HepG2 (cell line): ENCODE measurements around the gene ADCY9. TPM values are rescaled to one million over a fixed set of nuclear protein-coding genes. Genes with fewer than 3 reads are reported as not detected.
A peak's percentile ranks its signal among the peaks of the same experiment; 100 is the strongest.

Source experiments
- ATAC-seq: fragments of 200-7000 bp; cut with Tn5 transposase; 3 replicates; pipeline ENCODE4 v1.9.1; 2020; ENCODE audit warnings: mild to moderate bottlenecking, moderate library complexity
- BruUV-seq: library from RNA; stranded (reverse); fragments of 400-500 nt; replicated peaks from 2 replicates; lab custom pipeline; 2021; lab: Mats Ljungman, UMichigan
- CTCF ChIA-PET: fragments of 300-600 bp; formaldehyde crosslinking; extraction: SDS; loops from one replicate; lab custom pipeline; 2021; ENCODE audit warnings: low total read pairs, inconsistent platforms, low intra/inter-chr PET ratio; lab: Yijun Ruan, JAX
- POLR2A ChIA-PET: fragments of 350-600 bp; sonication (Branson Sonifier 250); formaldehyde crosslinking; loops from one replicate; lab custom pipeline; 2020; ENCODE audit warnings: antibody characterized with exemption, inconsistent platforms; lab: Yijun Ruan, JAX
- DNase-seq: peaks from one replicate; pipeline ENCODE4 v3.0.0-alpha.2; 2015; ENCODE audit warnings: low spot score
- FAIRE-seq: peaks from 3 replicates; lab custom pipeline; 2011; peaks lifted over from hg19 to GRCh38; lab: Jason Lieb, UNC
- H2AFZ ChIP-seq: one replicate; pipeline ENCODE4 v1.6.1; 2011; ENCODE audit warnings: low read length, inconsistent platforms
- H3K27ac ChIP-seq: fragments of 300-600 bp; 3 replicates; pipeline ENCODE4 v1.8.0; 2011; ENCODE audit warnings: mixed run types, mild to moderate bottlenecking, mixed read lengths, low read length, inconsistent platforms; ENCODE audit not compliant: insufficient read depth; ENCODE audit errors: extremely low read length
- H3K27me3 ChIP-seq, 2 experiments: fragments of 200-600 bp in 1 of 2; 2 replicates in 1 of 2; 3 replicates in 1 of 2; pipeline versions ENCODE4 v1.6.0 to v1.8.0; 2011; ENCODE audit warnings: low read length in 2 of 2, mild to moderate bottlenecking in 2 of 2, moderate library complexity in 2 of 2, inconsistent platforms in 1 of 2; ENCODE audit not compliant: insufficient read depth in 2 of 2, control insufficient read depth in 1 of 2
- H3K36me3 ChIP-seq, 2 experiments: fragments of 200-600 bp in 1 of 2; replicated peaks in 1 of 2; 2 replicates in 1 of 2; 3 replicates in 1 of 2; pipeline versions ENCODE4 v1.5.1 to v1.8.0; 2011; ENCODE audit warnings: low read length in 2 of 2, inconsistent platforms in 1 of 2; ENCODE audit not compliant: insufficient read depth in 2 of 2, control insufficient read depth in 1 of 2
- H3K4me1 ChIP-seq: 2 replicates; pipeline ENCODE4 v1.5.1; 2012; ENCODE audit warnings: low read length, inconsistent platforms; ENCODE audit not compliant: insufficient read depth
- H3K4me2 ChIP-seq: 2 replicates; pipeline ENCODE4 v1.6.0; 2011; ENCODE audit warnings: low read depth, low read length, inconsistent platforms
- H3K4me3 ChIP-seq, 3 experiments: fragments of 200-600 bp in 1 of 3; sonication (generic), shearing (Covaris generic) in 1 of 3; replicated peaks in 1 of 3; 2 replicates each; pipeline ENCODE4 v1.5.1; 2011 to 2016; ENCODE audit warnings: low read length in 3 of 3, inconsistent platforms in 2 of 3, low read depth in 2 of 3, mild to moderate bottlenecking in 2 of 3, control low read depth in 1 of 3, mixed read lengths in 1 of 3; ENCODE audit not compliant: insufficient read depth in 1 of 3
- H3K79me2 ChIP-seq: one replicate; pipeline ENCODE4 v1.6.1; 2011; ENCODE audit warnings: low read length, inconsistent platforms; ENCODE audit not compliant: insufficient read depth
- H3K9ac ChIP-seq: 2 replicates; pipeline ENCODE4 v1.6.0; 2011; ENCODE audit warnings: mild to moderate bottlenecking, low read depth, low read length, inconsistent platforms; ENCODE audit not compliant: insufficient read depth
- H3K9me3 ChIP-seq: 2 replicates; pipeline ENCODE4 v1.5.1; 2012; ENCODE audit warnings: mild to moderate bottlenecking, low read length
- H4K20me1 ChIP-seq: 2 replicates; pipeline ENCODE4 v1.6.0; 2011; ENCODE audit warnings: inconsistent platforms, mild to moderate bottlenecking, low read length, moderate library complexity; ENCODE audit not compliant: insufficient read depth
- JDP2 ChIP-seq: sonication (generic); formaldehyde crosslinking; IDR thresholded peaks from 2 replicates; pipeline ENCODE4 v1.8.1; 2022; ENCODE audit warnings: missing genetic modification reagents, borderline replicate concordance
- PRPF4 ChIP-seq: fragments of 200-400 bp; formaldehyde crosslinking; IDR thresholded peaks from 2 replicates; pipeline ENCODE4 v1.6.1; 2016; ENCODE audit warnings: low read length, low read depth; ENCODE audit not compliant: poor library complexity, severe bottlenecking
- ZNF253 ChIP-seq: sonication (generic); formaldehyde crosslinking; IDR thresholded peaks from 2 replicates; pipeline ENCODE4 v1.8.0; 2022; ENCODE audit warnings: mild to moderate bottlenecking, missing genetic modification reagents, borderline replicate concordance
- ZNF567 ChIP-seq: sonication (generic); formaldehyde crosslinking; IDR thresholded peaks from 2 replicates; pipeline ENCODE4 v1.8.1; 2023; ENCODE audit warnings: mild to moderate bottlenecking, missing genetic modification reagents, borderline replicate concordance
- ZNF891 ChIP-seq: sonication (generic); formaldehyde crosslinking; IDR thresholded peaks from 2 replicates; pipeline ENCODE4 v1.5.0; 2020; ENCODE audit warnings: mild to moderate bottlenecking, missing genetic modification reagents
- WGBS: methylation state at CpG from one replicate; pipeline ENCODE4 v1.1.6; 2017; ENCODE audit warnings: low lambda C conversion rate; 5-methylcytosine and 5-hydroxymethylcytosine counted together
- in situ Hi-C: cut with HindIII; loops from 2 replicates; pipeline ENCODE4 v1.10.0; 2017; ENCODE audit warnings: low pct_unique_long_range_greater_than_20kb; ENCODE audit not compliant: extremely low pct_ligation_motif_present
- intact Hi-C: fragments of 100-400 bp; cut with micrococcal nuclease; formaldehyde crosslinking; loops from one replicate; pipeline ENCODE4 v1.10.0; 2022; ENCODE audit not compliant: unreplicated experiment
- polyA plus RNA-seq, 8 experiments: library from polyadenylated mRNA; depleted of rRNA in 3 of 8; stranded (reverse) in 7 of 8; unstranded in 1 of 8; fragments of >200 nt; fragmentation: Illumina TruSeq in 4 of 8; extraction: Trizol in 4 of 8; gene quantifications; 2 replicates each; pipeline versions ENCODE4 v1.2.1 to v1.2.3, GENCODE V29; 2011 to 2016; ENCODE audit warnings: low read depth in 4 of 8, missing spikeins in 1 of 8, mixed read lengths in 1 of 8; ENCODE audit not compliant: insufficient read depth in 1 of 8
- total RNA-seq, 5 experiments: library from RNA; depleted of rRNA; stranded (reverse); fragments of >200 nt; fragmentation: Illumina TruSeq; extraction: Trizol; gene quantifications; 2 replicates each; pipeline ENCODE4 v1.2.3, GENCODE V29; 2016; ENCODE audit warnings: low read depth in 1 of 5
- TF ChIP-seq, protein P1 (sequence below): sonication (generic); formaldehyde crosslinking; IDR thresholded peaks from 2 replicates; pipeline ENCODE4 v1.4.0; 2020; ENCODE audit warnings: missing genetic modification reagents, borderline replicate concordance
- TF ChIP-seq, protein P2 (sequence below): sonication (generic); formaldehyde crosslinking; IDR thresholded peaks from 2 replicates; pipeline ENCODE4 v1.4.0; 2020; ENCODE audit warnings: mild to moderate bottlenecking, missing genetic modification reagents

ADCY9 gene
- total and polyA plus RNA-seq, 2 of the 13 experiments (the other 11 are each of a cell fraction or from before 2014, with no cell fraction given), result 11.2 to 13.9 TPM

DNA sequence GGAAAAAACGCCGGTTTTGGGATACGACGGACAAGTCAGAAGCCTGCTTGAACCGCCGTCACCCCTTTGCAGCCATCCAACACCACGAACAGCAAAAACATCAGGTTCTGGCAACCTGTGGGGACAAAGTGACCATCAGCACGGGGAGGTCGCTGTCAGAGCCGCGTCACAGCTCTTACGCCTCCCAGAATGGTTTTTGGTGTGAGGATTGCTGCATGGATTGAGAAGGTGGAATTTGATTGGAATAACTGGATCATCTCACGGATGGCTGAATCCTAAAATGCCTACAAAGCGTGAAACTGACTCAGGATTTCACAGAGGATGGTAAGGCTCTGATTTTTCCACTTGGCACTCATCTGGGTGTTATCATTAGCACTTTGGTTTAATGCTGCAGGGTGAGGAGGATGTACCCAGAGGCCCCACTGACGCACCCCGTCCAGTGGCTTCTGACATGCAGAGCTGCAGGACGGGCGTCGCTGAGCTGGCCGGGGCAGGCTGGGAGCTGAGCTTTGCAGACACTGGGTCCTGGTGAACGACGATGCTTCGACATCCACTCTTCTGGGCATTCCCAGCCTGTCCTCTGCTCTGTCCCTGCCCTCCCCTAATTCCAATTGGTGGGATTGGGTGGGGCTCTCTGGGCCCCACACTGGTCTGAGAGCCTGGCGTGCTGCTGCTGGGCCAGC, 162.4 kb downstream of the ADCY9 start:
- Histone ChIP-seq H2AFZ (no peak overlapping the region), H3K27me3 (peaks cover 0 to 18% of the 10 kb centered on the region in 2 experiments; a peak in 2 of 5 replicates), H3K79me2 (no peaks in the 10 kb centered on the region), H3K9me3 (no peaks in the 10 kb centered on the region), H3K9ac (no peak overlapping the region), H3K4me2 (no peak overlapping the region), H3K4me1 (peaks cover 11% of the 10 kb centered on the region), H3K36me3 (no peaks in the 10 kb centered on the region), H3K4me3 (no peak overlapping the region), H3K27ac (no peak overlapping the region), H4K20me1 (no peaks in the 10 kb centered on the region)
- ATAC-seq, result no peak
- BruUV-seq, result no TSS peak
- ChIA-PET CTCF (no interaction called here), POLR2A (no interaction called here)
- DNase-seq, result no peak
- FAIRE-seq, result no peak
- TF ChIP-seq ZNF253 (CRISPR knock-in tag) (no peak), ZNF891 (CRISPR knock-in tag) (0 out of 2 replicates have a peak, but pooled peaks have one; percentile 33)
- intact Hi-C loops (no loop called here), in situ Hi-C loops (no loop called here)
- WGBS, result 81% methylated on average over 23 of the region's 24 CpGs

DNA sequence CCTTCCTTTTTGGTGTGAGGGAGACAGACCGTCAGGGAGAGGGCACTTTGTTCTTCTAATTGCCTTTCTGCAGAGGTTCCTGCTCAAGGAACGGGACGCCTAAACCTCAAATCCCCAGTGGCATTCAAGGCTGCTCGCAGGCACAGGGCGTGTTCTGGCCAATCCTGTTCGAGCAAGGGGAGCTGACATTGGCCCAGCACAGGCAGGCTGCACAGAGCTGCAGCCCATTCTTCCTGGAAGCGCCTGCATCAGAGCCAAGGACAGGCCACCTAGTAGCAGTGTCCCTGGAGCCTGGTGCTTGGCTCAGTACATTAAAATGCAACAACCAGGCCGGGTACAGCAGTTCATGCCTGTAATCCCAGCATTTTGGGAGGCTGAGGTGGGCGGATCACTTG, 163.5 kb downstream of the ADCY9 start:
- ChIA-PET CTCF (no interaction called here), POLR2A (no interaction called here)
- peak; percentile 42; the same call in 2 of the 3 replicates for ATAC-seq
- H4K20me1 ChIP-seq, result no peaks in the 10 kb centered on the region
- H3K4me3 ChIP-seq, result no peak overlapping the region
- BruUV-seq, result no TSS peak
- in situ Hi-C loops (no loop called here), intact Hi-C loops (no loop called here)
- no peaks in the 10 kb centered on the region for H3K79me2 ChIP-seq
- 49% methylated on average over 5 of the region's 9 CpGs for WGBS
- H3K27me3 ChIP-seq, result peaks cover 0 to 15% of the 10 kb centered on the region in 2 experiments; a peak in 2 of 5 replicates
- no peak overlapping the region for H3K9ac ChIP-seq
- no peak overlapping the region for H2AFZ ChIP-seq
- no peak overlapping the region for H3K27ac ChIP-seq
- H3K4me2 ChIP-seq, result no peak overlapping the region
- no peak for FAIRE-seq
- H3K9me3 ChIP-seq, result no peaks in the 10 kb centered on the region
- no peaks in the 10 kb centered on the region for H3K36me3 ChIP-seq
- peaks cover 11% of the 10 kb centered on the region for H3K4me1 ChIP-seq
- no peak for DNase-seq
- TF ChIP-seq ZNF567 (no peak), PRPF4 (no peak), JDP2 (CRISPR knock-in tag) (no peak)
- TF ChIP-seq, protein P1, sequence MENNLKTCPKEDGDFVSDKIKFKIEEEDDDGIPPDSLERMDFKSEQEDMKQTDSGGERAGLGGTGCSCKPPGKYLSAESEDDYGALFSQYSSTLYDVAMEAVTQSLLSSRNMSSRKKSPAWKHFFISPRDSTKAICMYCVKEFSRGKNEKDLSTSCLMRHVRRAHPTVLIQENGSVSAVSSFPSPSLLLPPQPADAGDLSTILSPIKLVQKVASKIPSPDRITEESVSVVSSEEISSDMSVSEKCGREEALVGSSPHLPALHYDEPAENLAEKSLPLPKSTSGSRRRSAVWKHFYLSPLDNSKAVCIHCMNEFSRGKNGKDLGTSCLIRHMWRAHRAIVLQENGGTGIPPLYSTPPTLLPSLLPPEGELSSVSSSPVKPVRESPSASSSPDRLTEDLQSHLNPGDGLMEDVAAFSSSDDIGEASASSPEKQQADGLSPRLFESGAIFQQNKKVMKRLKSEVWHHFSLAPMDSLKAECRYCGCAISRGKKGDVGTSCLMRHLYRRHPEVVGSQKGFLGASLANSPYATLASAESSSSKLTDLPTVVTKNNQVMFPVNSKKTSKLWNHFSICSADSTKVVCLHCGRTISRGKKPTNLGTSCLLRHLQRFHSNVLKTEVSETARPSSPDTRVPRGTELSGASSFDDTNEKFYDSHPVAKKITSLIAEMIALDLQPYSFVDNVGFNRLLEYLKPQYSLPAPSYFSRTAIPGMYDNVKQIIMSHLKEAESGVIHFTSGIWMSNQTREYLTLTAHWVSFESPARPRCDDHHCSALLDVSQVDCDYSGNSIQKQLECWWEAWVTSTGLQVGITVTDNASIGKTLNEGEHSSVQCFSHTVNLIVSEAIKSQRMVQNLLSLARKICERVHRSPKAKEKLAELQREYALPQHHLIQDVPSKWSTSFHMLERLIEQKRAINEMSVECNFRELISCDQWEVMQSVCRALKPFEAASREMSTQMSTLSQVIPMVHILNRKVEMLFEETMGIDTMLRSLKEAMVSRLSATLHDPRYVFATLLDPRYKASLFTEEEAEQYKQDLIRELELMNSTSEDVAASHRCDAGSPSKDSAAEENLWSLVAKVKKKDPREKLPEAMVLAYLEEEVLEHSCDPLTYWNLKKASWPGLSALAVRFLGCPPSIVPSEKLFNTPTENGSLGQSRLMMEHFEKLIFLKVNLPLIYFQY, result no peak
- TF ChIP-seq, protein P2, sequence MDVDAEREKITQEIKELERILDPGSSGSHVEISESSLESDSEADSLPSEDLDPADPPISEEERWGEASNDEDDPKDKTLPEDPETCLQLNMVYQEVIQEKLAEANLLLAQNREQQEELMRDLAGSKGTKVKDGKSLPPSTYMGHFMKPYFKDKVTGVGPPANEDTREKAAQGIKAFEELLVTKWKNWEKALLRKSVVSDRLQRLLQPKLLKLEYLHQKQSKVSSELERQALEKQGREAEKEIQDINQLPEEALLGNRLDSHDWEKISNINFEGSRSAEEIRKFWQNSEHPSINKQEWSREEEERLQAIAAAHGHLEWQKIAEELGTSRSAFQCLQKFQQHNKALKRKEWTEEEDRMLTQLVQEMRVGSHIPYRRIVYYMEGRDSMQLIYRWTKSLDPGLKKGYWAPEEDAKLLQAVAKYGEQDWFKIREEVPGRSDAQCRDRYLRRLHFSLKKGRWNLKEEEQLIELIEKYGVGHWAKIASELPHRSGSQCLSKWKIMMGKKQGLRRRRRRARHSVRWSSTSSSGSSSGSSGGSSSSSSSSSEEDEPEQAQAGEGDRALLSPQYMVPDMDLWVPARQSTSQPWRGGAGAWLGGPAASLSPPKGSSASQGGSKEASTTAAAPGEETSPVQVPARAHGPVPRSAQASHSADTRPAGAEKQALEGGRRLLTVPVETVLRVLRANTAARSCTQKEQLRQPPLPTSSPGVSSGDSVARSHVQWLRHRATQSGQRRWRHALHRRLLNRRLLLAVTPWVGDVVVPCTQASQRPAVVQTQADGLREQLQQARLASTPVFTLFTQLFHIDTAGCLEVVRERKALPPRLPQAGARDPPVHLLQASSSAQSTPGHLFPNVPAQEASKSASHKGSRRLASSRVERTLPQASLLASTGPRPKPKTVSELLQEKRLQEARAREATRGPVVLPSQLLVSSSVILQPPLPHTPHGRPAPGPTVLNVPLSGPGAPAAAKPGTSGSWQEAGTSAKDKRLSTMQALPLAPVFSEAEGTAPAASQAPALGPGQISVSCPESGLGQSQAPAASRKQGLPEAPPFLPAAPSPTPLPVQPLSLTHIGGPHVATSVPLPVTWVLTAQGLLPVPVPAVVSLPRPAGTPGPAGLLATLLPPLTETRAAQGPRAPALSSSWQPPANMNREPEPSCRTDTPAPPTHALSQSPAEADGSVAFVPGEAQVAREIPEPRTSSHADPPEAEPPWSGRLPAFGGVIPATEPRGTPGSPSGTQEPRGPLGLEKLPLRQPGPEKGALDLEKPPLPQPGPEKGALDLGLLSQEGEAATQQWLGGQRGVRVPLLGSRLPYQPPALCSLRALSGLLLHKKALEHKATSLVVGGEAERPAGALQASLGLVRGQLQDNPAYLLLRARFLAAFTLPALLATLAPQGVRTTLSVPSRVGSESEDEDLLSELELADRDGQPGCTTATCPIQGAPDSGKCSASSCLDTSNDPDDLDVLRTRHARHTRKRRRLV (CRISPR knock-in tag), result no peak
